Measurements from ENCODE around the gene C3orf33. TPM values are rescaled to one million over a fixed set of nuclear protein-coding genes. Genes with fewer than 3 reads are reported as not detected.

C3orf33 gene
- total and polyA plus RNA-seq, 2 experiments from 2014 or later: 3.5 to 4.7 TPM

- no peak overlapping the region for H3K4me3 Mint-ChIP-seq
- peaks cover 5% of the 10 kb centered on the region; the same call in 2 of the 3 replicates for H3K4me1 Mint-ChIP-seq
- Histone ChIP-seq H3K27ac (ENCODE audit: low read depth) (no peak overlapping the region), H3F3A (replicated peaks; ENCODE audit: low read depth) (no peaks in the 10 kb centered on the region), H3K27me3 (ENCODE audit: insufficient read depth) (no peaks in the 10 kb centered on the region), H2AFZ (no peak overlapping the region), H4K20me1 (replicated peaks; ENCODE audit: insufficient read depth) (no peaks in the 10 kb centered on the region), H3K36me3 (ENCODE audit: insufficient read depth) (no peaks in the 10 kb centered on the region), H3K4me1 (ENCODE audit: insufficient read depth) (no peaks in the 10 kb centered on the region), H3K4me2 (no peak overlapping the region), H3K4me3 (no peak overlapping the region), H3K9me2 (ENCODE audit: insufficient read depth) (no peaks in the 10 kb centered on the region), H3K79me2 (replicated peaks; ENCODE audit: insufficient read depth) (no peaks in the 10 kb centered on the region)
- TF ChIP-seq STAT1 (IDR thresholded peaks at IDR 0.05; ENCODE audit: unreplicated experiment) (no peak), EZH2 (IDR thresholded peaks at IDR 0.05; ENCODE audit: low read depth, unreplicated experiment) (no peak), REST (IDR thresholded peaks at IDR 0.05; ENCODE audit: unreplicated experiment) (no peak), POLR2AphosphoS5 (IDR thresholded peaks at IDR 0.05; ENCODE audit: low read depth) (no peak), ZNF114 (CRISPR knock-in tag; IDR thresholded peaks at IDR 0.05) (no peak), CTCF (conservative IDR thresholded peaks at IDR 0.05; ENCODE audit: low read depth in 2 of 2) (no peak), CREB1 (CRISPR knock-in tag; IDR thresholded peaks at IDR 0.05; ENCODE audit: low read depth) (no peak), ZNF462 (CRISPR knock-in tag; IDR thresholded peaks at IDR 0.05) (no peak)
- no peak overlapping the region for H3K27ac Mint-ChIP-seq
- no peak for ATAC-seq
- H3K36me3 Mint-ChIP-seq (ENCODE audit: low read depth): peaks cover 18% of the 10 kb centered on the region
- DNase-seq (ENCODE audit: low spot score): no peak
- H3K27me3 Mint-ChIP-seq (ENCODE audit: insufficient read depth, low read depth, poor library complexity): no peaks in the 10 kb centered on the region
- H3K9me3 Mint-ChIP-seq: peaks cover 5% of the 10 kb centered on the region
These were observed 25.8 kb downstream of the C3orf33 start for GRCh38 chr3:155780291-155780690.

Measured in GM23338 (cell line).